Measurements from ENCODE around the gene PDIA6. TPM values are rescaled to one million over a fixed set of nuclear protein-coding genes. Genes with fewer than 3 reads are reported as not detected.

Gene PDIA6
- total and polyA plus RNA-seq, 2 of the 4 experiments (the other 2 are of a cell fraction) = 204 to 349 TPM

DNA sequence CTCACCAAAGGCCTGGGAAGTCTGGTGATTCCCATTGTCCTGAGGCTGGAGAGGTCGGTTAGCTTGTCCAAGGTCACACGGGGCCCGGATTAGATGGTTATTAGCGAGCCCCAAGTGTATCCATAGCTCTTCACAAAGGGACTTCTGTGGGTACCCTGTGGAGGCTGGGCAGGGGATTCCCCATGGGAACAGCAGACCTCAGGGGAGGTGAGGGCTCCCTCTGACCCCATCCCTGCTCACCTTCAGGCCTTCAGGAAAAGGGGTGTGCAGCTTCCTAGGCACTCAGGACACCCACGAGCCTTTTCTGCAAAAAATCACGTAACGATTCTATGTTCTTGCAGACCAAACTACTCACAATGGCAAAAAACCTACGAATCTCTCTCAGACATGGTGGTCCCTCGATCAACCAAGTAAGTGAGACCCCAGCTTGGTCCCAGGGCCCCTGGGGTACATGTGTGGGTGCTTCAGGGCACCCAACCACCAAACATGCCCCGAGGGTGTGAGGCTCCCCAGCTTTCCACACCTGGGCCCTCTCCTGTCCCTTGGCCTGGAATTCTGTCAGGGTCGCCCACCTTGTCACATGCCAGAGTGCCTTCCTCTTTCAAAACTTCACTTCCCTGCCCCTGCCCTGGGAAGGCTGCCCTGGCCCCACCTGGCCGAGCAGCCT, 40.3 kb downstream of the PDIA6 start:
- Histone ChIP-seq H2AK5ac (ENCODE audit: low read depth, low read length) (no peak overlapping the region), H3K56ac (ENCODE audit: extremely low read depth, insufficient read depth, low read length) (no peak overlapping the region), H3K9ac (ENCODE audit: low read depth, low read length) (no peak overlapping the region), H2AFZ (replicated peaks; ENCODE audit: low read length, poor library complexity) (no peak overlapping the region), H3K27me3 (ENCODE audit: control insufficient read depth, insufficient read depth, low read length) (peaks cover 18% of the 10 kb centered on the region; the same call in 1 of the 2 replicates), H4K20me1 (ENCODE audit: insufficient read depth, low read length) (no peaks in the 10 kb centered on the region; the same call in 1 of the 2 replicates), H2BK20ac (ENCODE audit: low read depth, low read length) (no peak overlapping the region), H3K4me2 (ENCODE audit: low read depth, low read length) (no peak overlapping the region), H3K4ac (ENCODE audit: low read depth, low read length) (no peak overlapping the region), H2BK15ac (ENCODE audit: low read depth, low read length) (no peak overlapping the region), H3K4me1 (ENCODE audit: control insufficient read depth, insufficient read depth, low read length) (no peaks in the 10 kb centered on the region), H3K9me1 (ENCODE audit: insufficient read depth, low read length) (no peaks in the 10 kb centered on the region), H4K5ac (ENCODE audit: low read depth, low read length) (no peak overlapping the region), H3K27ac (ENCODE audit: insufficient read depth, low read length) (no peak overlapping the region), H3K23ac (ENCODE audit: low read depth, low read length) (no peak overlapping the region), H4K8ac (ENCODE audit: low read depth in 2 of 2, low read length in 2 of 2) (no peak overlapping the region), H3K79me1 (ENCODE audit: low read depth in 1 of 2, low read length in 2 of 2) (no peaks in the 10 kb centered on the region), H3K18ac (ENCODE audit: low read depth, low read length) (no peak overlapping the region), H4K91ac (ENCODE audit: insufficient read depth, low read depth, low read length) (no peak overlapping the region), H2AK9ac (replicated peaks; ENCODE audit: low read depth, low read length, poor library complexity) (no peak overlapping the region), H2BK5ac (ENCODE audit: low read depth, low read length, poor library complexity, severe bottlenecking) (no peak overlapping the region), H3K36me3 (ENCODE audit: control insufficient read depth, insufficient read depth, low read length) (no peaks in the 10 kb centered on the region; the same call in 1 of the 2 replicates), H3K14ac (replicated peaks; ENCODE audit: low read depth, low read length) (no peak overlapping the region), H3K9me3 (ENCODE audit: control insufficient read depth, insufficient read depth, low read length) (no peaks in the 10 kb centered on the region), H3K4me3 (ENCODE audit: insufficient read depth, low read depth, low read length) (no peak overlapping the region), H2BK120ac (ENCODE audit: low read depth, low read length) (no peak overlapping the region)
- ATAC-seq (ENCODE audit: low read depth) (no peak), DNase-seq (no peak)
- TF ChIP-seq, protein P1, sequence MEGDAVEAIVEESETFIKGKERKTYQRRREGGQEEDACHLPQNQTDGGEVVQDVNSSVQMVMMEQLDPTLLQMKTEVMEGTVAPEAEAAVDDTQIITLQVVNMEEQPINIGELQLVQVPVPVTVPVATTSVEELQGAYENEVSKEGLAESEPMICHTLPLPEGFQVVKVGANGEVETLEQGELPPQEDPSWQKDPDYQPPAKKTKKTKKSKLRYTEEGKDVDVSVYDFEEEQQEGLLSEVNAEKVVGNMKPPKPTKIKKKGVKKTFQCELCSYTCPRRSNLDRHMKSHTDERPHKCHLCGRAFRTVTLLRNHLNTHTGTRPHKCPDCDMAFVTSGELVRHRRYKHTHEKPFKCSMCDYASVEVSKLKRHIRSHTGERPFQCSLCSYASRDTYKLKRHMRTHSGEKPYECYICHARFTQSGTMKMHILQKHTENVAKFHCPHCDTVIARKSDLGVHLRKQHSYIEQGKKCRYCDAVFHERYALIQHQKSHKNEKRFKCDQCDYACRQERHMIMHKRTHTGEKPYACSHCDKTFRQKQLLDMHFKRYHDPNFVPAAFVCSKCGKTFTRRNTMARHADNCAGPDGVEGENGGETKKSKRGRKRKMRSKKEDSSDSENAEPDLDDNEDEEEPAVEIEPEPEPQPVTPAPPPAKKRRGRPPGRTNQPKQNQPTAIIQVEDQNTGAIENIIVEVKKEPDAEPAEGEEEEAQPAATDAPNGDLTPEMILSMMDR (conservative IDR thresholded peaks at IDR 0.05; ENCODE audit: low read depth, low read length) = no peak
- TF ChIP-seq MAFK (IDR thresholded peaks at IDR 0.05; ENCODE audit: low read depth, low read length) (no peak), MXI1 (IDR thresholded peaks at IDR 0.05; ENCODE audit: borderline replicate concordance, low read depth, low read length) (no peak), CHD1 (IDR thresholded peaks at IDR 0.05; ENCODE audit: low read depth, low read length) (no peak), CEBPB (IDR thresholded peaks at IDR 0.05; ENCODE audit: low read depth, low read length) (no peak), RAD21 (IDR thresholded peaks at IDR 0.05; ENCODE audit: low read length) (no peak), BHLHE40 (IDR thresholded peaks at IDR 0.05; ENCODE audit: low read depth, low read length) (no peak), SMC3 (IDR thresholded peaks at IDR 0.05; ENCODE audit: low read depth, low read length) (no peak), POLR2A (IDR thresholded peaks at IDR 0.05; ENCODE audit: low read depth, low read length) (no peak), MAZ (IDR thresholded peaks at IDR 0.05; ENCODE audit: borderline replicate concordance, low read depth, low read length) (no peak), RCOR1 (IDR thresholded peaks at IDR 0.05; ENCODE audit: insufficient replicate concordance, low read length) (no peak), RFX5 (IDR thresholded peaks at IDR 0.05; ENCODE audit: low read depth, low read length) (no peak)
- TF ChIP-seq, protein P2, sequence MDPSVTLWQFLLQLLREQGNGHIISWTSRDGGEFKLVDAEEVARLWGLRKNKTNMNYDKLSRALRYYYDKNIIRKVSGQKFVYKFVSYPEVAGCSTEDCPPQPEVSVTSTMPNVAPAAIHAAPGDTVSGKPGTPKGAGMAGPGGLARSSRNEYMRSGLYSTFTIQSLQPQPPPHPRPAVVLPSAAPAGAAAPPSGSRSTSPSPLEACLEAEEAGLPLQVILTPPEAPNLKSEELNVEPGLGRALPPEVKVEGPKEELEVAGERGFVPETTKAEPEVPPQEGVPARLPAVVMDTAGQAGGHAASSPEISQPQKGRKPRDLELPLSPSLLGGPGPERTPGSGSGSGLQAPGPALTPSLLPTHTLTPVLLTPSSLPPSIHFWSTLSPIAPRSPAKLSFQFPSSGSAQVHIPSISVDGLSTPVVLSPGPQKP (IDR thresholded peaks at IDR 0.05; ENCODE audit: borderline replicate concordance, low read depth, low read length) = no peak
- WGBS, 2 experiments (ENCODE audit: extremely low coverage in 2 of 2, insufficient read length in 1 of 2) = 86% methylated on average over 5 of the region's 12 CpGs; no CpG with 5 or more reads in 1 of the 2 experiments
- ChIA-PET POLR2A (ENCODE audit: unreplicated experiment) (no interaction called here), CTCF (no interaction called here)
- intact Hi-C loops (cut with micrococcal nuclease) (no loop called here), in situ Hi-C loops (cut with MboI; ENCODE audit: low sequenced_read_pairs) (no loop called here), dilution Hi-C loops (cut with HindIII; ENCODE audit: low sequenced_read_pairs, unreplicated experiment) (no loop called here)
- no TSS peak for BruUV-seq (replicated peaks)
